HepG2 (cell line): ENCODE data around the gene HEY2. TPM values are rescaled to one million over a fixed set of nuclear protein-coding genes. Genes with fewer than 3 reads are reported as not detected.

Experiments used
- EZH2 ChIP-seq: conservative IDR thresholded peaks from 2 replicates; pipeline ENCODE4 v1.6.1; 2012; ENCODE audit warnings: mild to moderate bottlenecking, low read depth, low read length, moderate library complexity
- KDM6A ChIP-seq: IDR thresholded peaks from 2 replicates; pipeline ENCODE4 v1.6.1; 2016; ENCODE audit warnings: low read depth
- KLF6 ChIP-seq: IDR thresholded peaks from 2 replicates; pipeline ENCODE4 v1.8.0; 2016; ENCODE audit warnings: missing biosample characterization, missing genetic modification reagents
- MYC ChIP-seq: sonication (generic); formaldehyde crosslinking; IDR thresholded peaks from 2 replicates; pipeline ENCODE4 v1.9.0; 2021; ENCODE audit warnings: missing genetic modification reagents, borderline replicate concordance
- MYPOP ChIP-seq: sonication (generic); formaldehyde crosslinking; IDR thresholded peaks from 2 replicates; pipeline ENCODE4 v1.8.1; 2023; ENCODE audit warnings: mild to moderate bottlenecking, moderate library complexity, missing genetic modification reagents
- NCOA2 ChIP-seq: sonication (generic); formaldehyde crosslinking; IDR thresholded peaks from 2 replicates; pipeline ENCODE4 v1.8.0; 2022; ENCODE audit warnings: inconsistent platforms
- NFKB2 ChIP-seq: sonication (generic); formaldehyde crosslinking; IDR thresholded peaks from 2 replicates; pipeline ENCODE4 v1.4.0; 2020; ENCODE audit warnings: missing genetic modification reagents, borderline replicate concordance
- PAXIP1 ChIP-seq: sonication (generic); formaldehyde crosslinking; conservative IDR thresholded peaks from 2 replicates; pipeline ENCODE4 v1.4.0; 2020; ENCODE audit warnings: mild to moderate bottlenecking, missing genetic modification reagents, moderate library complexity
- POLR2AphosphoS2 ChIP-seq: IDR thresholded peaks from 2 replicates; pipeline ENCODE4 v1.6.1; 2011; ENCODE audit warnings: low read depth, low read length, improper control_type of control experiment
- SP1 ChIP-seq, 2 experiments: fragments of 450-650 bp in 1 of 2; sonication (generic) in 1 of 2; formaldehyde crosslinking in 1 of 2; IDR thresholded peaks; 2 replicates each; pipeline versions ENCODE4 v1.4.0 to v1.6.1; 2016 to 2020; ENCODE audit warnings: missing genetic modification reagents in 1 of 2
- ZFP36 ChIP-seq: fragments of 150-350 bp; IDR thresholded peaks from 2 replicates; pipeline ENCODE4 v1.6.1; 2018; ENCODE audit warnings: borderline replicate concordance, low read length, low read depth; ENCODE audit not compliant: partially characterized antibody
- ZKSCAN8 ChIP-seq: IDR thresholded peaks from 2 replicates; pipeline ENCODE4 v1.6.1; 2016; ENCODE audit warnings: borderline replicate concordance, missing genetic modification reagents, missing compliant biosample characterization
- ZSCAN9 ChIP-seq: IDR thresholded peaks from 2 replicates; pipeline ENCODE4 v1.6.1; 2016; ENCODE audit warnings: borderline replicate concordance
- polyA plus RNA-seq, 8 experiments: library from polyadenylated mRNA; depleted of rRNA in 3 of 8; stranded (reverse) in 7 of 8; unstranded in 1 of 8; fragments of >200 nt; fragmentation: Illumina TruSeq in 4 of 8; extraction: Trizol in 4 of 8; gene quantifications; 2 replicates each; pipeline versions ENCODE4 v1.2.1 to v1.2.3, GENCODE V29; 2011 to 2016; ENCODE audit warnings: low read depth in 4 of 8, missing spikeins in 1 of 8, mixed read lengths in 1 of 8; ENCODE audit not compliant: insufficient read depth in 1 of 8
- total RNA-seq, 5 experiments: library from RNA; depleted of rRNA; stranded (reverse); fragments of >200 nt; fragmentation: Illumina TruSeq; extraction: Trizol; gene quantifications; 2 replicates each; pipeline ENCODE4 v1.2.3, GENCODE V29; 2016; ENCODE audit warnings: low read depth in 1 of 5
- TF ChIP-seq, protein P1 (sequence below): sonication (generic); formaldehyde crosslinking; IDR thresholded peaks from 2 replicates; pipeline ENCODE4 v1.5.0; 2020; ENCODE audit warnings: missing genetic modification reagents
- TF ChIP-seq, protein P2 (sequence below): sonication (generic); formaldehyde crosslinking; IDR thresholded peaks from 2 replicates; pipeline ENCODE4 v1.4.0; 2020; ENCODE audit warnings: missing genetic modification reagents
- TF ChIP-seq, protein P3 (sequence below): sonication (generic); formaldehyde crosslinking; IDR thresholded peaks from 2 replicates; pipeline ENCODE4 v1.9.0; 2021; ENCODE audit warnings: missing genetic modification reagents, borderline replicate concordance

HEY2 gene
- total and polyA plus RNA-seq, 2 of the 13 experiments (the other 11 are each of a cell fraction or from before 2014, with no cell fraction given), result 0.04 TPM

DNA sequence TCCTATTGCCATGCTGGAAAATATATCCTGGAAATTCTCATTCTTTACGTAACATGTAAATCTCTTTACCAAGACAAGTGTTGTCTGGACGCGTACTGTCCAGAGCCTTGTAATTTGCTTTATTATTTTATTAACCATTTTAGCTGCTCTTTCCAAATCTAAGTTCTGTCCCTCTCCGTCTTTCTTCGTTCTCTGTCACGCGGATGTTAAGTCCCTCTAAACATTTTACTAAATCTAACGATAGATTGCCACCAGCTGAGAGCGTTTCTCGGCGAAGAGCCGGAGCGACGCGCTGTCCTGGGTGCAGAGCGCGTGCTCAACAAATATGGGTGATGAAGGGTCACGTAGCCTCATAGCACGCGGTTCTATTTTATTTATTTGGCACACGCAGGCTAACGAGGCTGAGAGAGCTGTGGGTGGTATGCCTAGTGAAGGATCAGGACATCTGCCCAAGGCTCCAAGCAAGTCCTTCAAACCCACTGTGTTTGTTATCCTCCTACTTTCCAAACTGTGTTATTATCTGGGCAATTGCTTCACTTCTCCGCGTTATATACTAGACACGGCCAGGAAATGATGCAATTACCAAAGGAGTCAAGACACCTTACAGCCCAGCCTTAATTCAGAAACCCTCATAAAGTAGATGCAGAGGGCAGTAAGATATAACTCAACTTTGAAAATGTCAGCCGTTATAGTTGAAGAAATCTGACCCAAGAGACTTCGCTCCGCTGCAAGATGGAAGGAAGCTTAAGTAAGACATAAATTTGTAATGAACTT is 31.3 kb downstream of the HEY2 start (continued):
- TF ChIP-seq, protein P1, sequence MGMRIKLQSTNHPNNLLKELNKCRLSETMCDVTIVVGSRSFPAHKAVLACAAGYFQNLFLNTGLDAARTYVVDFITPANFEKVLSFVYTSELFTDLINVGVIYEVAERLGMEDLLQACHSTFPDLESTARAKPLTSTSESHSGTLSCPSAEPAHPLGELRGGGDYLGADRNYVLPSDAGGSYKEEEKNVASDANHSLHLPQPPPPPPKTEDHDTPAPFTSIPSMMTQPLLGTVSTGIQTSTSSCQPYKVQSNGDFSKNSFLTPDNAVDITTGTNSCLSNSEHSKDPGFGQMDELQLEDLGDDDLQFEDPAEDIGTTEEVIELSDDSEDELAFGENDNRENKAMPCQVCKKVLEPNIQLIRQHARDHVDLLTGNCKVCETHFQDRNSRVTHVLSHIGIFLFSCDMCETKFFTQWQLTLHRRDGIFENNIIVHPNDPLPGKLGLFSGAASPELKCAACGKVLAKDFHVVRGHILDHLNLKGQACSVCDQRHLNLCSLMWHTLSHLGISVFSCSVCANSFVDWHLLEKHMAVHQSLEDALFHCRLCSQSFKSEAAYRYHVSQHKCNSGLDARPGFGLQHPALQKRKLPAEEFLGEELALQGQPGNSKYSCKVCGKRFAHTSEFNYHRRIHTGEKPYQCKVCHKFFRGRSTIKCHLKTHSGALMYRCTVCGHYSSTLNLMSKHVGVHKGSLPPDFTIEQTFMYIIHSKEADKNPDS (CRISPR knock-in tag), result no peak
- TF ChIP-seq PAXIP1 (CRISPR knock-in tag) (no peak; the same call in 1 of the 2 replicates), KDM6A (no peak), NCOA2 (CRISPR knock-in tag) (no peak), SP1 (IDR thresholded peaks at IDR 0.05) (no peak), SP1 (CRISPR knock-in tag; IDR thresholded peaks at IDR 0.05) (no peak), POLR2AphosphoS2 (no peak), ZFP36 (no peak), EZH2 (no peak), KLF6 (CRISPR knock-in tag) (peak; percentile 39; the same call in 1 of the 2 replicates), ZKSCAN8 (CRISPR knock-in tag) (0 out of 2 replicates have a peak, but pooled peaks have one; percentile 61), MYC (CRISPR knock-in tag) (peak; percentile 99), NFKB2 (peak; percentile 73; the same call in 1 of the 2 replicates), MYPOP (CRISPR knock-in tag) (peak; percentile 95), ZSCAN9 (CRISPR knock-in tag) (peak; percentile 18; the same call in 1 of the 2 replicates)
- TF ChIP-seq, protein P2, sequence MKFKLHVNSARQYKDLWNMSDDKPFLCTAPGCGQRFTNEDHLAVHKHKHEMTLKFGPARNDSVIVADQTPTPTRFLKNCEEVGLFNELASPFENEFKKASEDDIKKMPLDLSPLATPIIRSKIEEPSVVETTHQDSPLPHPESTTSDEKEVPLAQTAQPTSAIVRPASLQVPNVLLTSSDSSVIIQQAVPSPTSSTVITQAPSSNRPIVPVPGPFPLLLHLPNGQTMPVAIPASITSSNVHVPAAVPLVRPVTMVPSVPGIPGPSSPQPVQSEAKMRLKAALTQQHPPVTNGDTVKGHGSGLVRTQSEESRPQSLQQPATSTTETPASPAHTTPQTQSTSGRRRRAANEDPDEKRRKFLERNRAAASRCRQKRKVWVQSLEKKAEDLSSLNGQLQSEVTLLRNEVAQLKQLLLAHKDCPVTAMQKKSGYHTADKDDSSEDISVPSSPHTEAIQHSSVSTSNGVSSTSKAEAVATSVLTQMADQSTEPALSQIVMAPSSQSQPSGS, result no peak
- TF ChIP-seq, protein P3, sequence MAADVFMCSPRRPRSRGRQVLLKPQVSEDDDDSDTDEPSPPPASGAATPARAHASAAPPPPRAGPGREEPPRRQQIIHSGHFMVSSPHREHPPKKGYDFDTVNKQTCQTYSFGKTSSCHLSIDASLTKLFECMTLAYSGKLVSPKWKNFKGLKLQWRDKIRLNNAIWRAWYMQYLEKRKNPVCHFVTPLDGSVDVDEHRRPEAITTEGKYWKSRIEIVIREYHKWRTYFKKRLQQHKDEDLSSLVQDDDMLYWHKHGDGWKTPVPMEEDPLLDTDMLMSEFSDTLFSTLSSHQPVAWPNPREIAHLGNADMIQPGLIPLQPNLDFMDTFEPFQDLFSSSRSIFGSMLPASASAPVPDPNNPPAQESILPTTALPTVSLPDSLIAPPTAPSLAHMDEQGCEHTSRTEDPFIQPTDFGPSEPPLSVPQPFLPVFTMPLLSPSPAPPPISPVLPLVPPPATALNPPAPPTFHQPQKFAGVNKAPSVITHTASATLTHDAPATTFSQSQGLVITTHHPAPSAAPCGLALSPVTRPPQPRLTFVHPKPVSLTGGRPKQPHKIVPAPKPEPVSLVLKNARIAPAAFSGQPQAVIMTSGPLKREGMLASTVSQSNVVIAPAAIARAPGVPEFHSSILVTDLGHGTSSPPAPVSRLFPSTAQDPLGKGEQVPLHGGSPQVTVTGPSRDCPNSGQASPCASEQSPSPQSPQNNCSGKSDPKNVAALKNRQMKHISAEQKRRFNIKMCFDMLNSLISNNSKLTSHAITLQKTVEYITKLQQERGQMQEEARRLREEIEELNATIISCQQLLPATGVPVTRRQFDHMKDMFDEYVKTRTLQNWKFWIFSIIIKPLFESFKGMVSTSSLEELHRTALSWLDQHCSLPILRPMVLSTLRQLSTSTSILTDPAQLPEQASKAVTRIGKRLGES (CRISPR knock-in tag), result peak; percentile 20; the same call in 1 of the 2 replicates
